Neural cell (in vitro differentiated cells): ENCODE results near the gene SRSF1. TPM values are rescaled to one million over a fixed set of nuclear protein-coding genes. Genes with fewer than 3 reads are reported as not detected.

Experiments
- H2AFZ ChIP-seq: fragments of 200-600, 300-800 bp; sonication (generic), shearing (Covaris generic); 2 replicates; pipeline ENCODE4 v1.6.0; 2014; ENCODE audit warnings: low read depth, mild to moderate bottlenecking, antibody characterized with exemption, low read length, moderate library complexity
- H3F3A ChIP-seq: fragments of 200-600 bp; shearing (Covaris generic); 2 replicates; pipeline ENCODE4 v1.6.1; 2016; ENCODE audit warnings: mild to moderate bottlenecking, moderate library complexity, mixed read lengths, antibody characterized with exemption, low read length; ENCODE audit not compliant: insufficient read depth, poor library complexity, severe bottlenecking
- H3K27ac ChIP-seq: fragments of 200-600, 300-800 bp; sonication (generic), shearing (Covaris generic); 2 replicates; pipeline ENCODE4 v1.5.1; 2014; ENCODE audit warnings: mild to moderate bottlenecking, low read length, moderate library complexity
- H3K27me3 ChIP-seq: fragments of 300-800, 200-600 bp; sonication (generic), shearing (Covaris generic); 2 replicates; pipeline ENCODE4 v1.6.0; 2014; ENCODE audit warnings: mild to moderate bottlenecking, low read depth, low read length, moderate library complexity; ENCODE audit not compliant: insufficient read depth
- H3K36me3 ChIP-seq: fragments of 300-800, 200-600 bp; sonication (generic), shearing (Covaris generic); 2 replicates; pipeline ENCODE4 v1.5.1; 2014; ENCODE audit warnings: mild to moderate bottlenecking, antibody characterized with exemption, low read length, moderate library complexity; ENCODE audit not compliant: insufficient read depth
- H3K4me2 ChIP-seq: fragments of 300-800, 200-600 bp; sonication (generic), shearing (Covaris generic); 2 replicates; pipeline ENCODE4 v1.6.0; 2014; ENCODE audit warnings: mild to moderate bottlenecking, low read length
- H3K4me3 ChIP-seq: fragments of 300-800, 200-600 bp; sonication (generic), shearing (Covaris generic); 2 replicates; pipeline ENCODE4 v1.5.1; 2014; ENCODE audit warnings: mild to moderate bottlenecking, low read length, moderate library complexity
- H3K79me2 ChIP-seq: fragments of 200-600 bp; shearing (Covaris generic); replicated peaks from 2 replicates; pipeline ENCODE4 v1.6.0; 2014; ENCODE audit warnings: mild to moderate bottlenecking, low read length, moderate library complexity; ENCODE audit not compliant: insufficient read depth
- H3K9ac ChIP-seq: fragments of 300-800, 200-600 bp; sonication (generic), shearing (Covaris generic); 2 replicates; pipeline ENCODE4 v1.6.1; 2016; ENCODE audit warnings: mild to moderate bottlenecking, low read length, mixed read lengths
- H3K9me2 ChIP-seq: fragments of 200-600 bp; shearing (Covaris generic); 2 replicates; pipeline ENCODE4 v1.6.1; 2016; ENCODE audit warnings: mild to moderate bottlenecking, low read length, mixed read lengths; ENCODE audit not compliant: insufficient read depth
- H3K9me3 ChIP-seq: fragments of 200-600, 300-800 bp; sonication (generic), shearing (Covaris generic); 2 replicates; pipeline ENCODE4 v1.6.1; 2016; ENCODE audit warnings: mild to moderate bottlenecking, mixed run types, low read length, moderate library complexity, mixed read lengths
- H4K20me1 ChIP-seq: fragments of 200-600 bp; shearing (Covaris generic); 2 replicates; pipeline ENCODE4 v1.6.1; 2016; ENCODE audit warnings: mild to moderate bottlenecking, mixed run types; ENCODE audit not compliant: insufficient read depth
- EP300 ChIP-seq: fragments of 450-650 bp; conservative IDR thresholded peaks from 2 replicates; pipeline ENCODE4 v1.6.1; 2014; ENCODE audit warnings: antibody characterized with exemption, mild to moderate bottlenecking, moderate library complexity; ENCODE audit not compliant: poor library complexity, severe bottlenecking
- EZH2 ChIP-seq: fragments of 200-600, 300-800 bp; shearing (Covaris generic), sonication (generic); IDR thresholded peaks from 2 replicates; pipeline ENCODE4 v1.6.1; 2014; ENCODE audit warnings: antibody characterized with exemption, low read length, borderline replicate concordance, mild to moderate bottlenecking; ENCODE audit not compliant: insufficient read depth, poor library complexity, severe bottlenecking
- MXI1 ChIP-seq: fragments of 450-650 bp; conservative IDR thresholded peaks from 2 replicates; pipeline ENCODE4 v1.6.1; 2014; ENCODE audit warnings: antibody characterized with exemption, mild to moderate bottlenecking; ENCODE audit not compliant: poor library complexity, severe bottlenecking
- POLR2AphosphoS5 ChIP-seq: IDR thresholded peaks from 2 replicates; pipeline ENCODE4 v1.6.1; 2012
- RAD21 ChIP-seq: fragments of 450-650 bp; conservative IDR thresholded peaks from 2 replicates; pipeline ENCODE4 v1.6.1; 2014; ENCODE audit warnings: antibody characterized with exemption, mild to moderate bottlenecking, moderate library complexity
- REST ChIP-seq: IDR thresholded peaks from 2 replicates; pipeline ENCODE4 v1.6.1; 2012; ENCODE audit warnings: borderline replicate concordance
- SMC3 ChIP-seq: fragments of 450-650 bp; conservative IDR thresholded peaks from 2 replicates; pipeline ENCODE4 v1.6.1; 2014; ENCODE audit warnings: antibody characterized with exemption, mild to moderate bottlenecking, moderate library complexity; ENCODE audit not compliant: poor library complexity
- TAF1 ChIP-seq: IDR thresholded peaks from 2 replicates; pipeline ENCODE4 v1.6.1; 2012; ENCODE audit warnings: low read depth
- polyA plus RNA-seq: library from polyadenylated mRNA; depleted of rRNA; stranded (reverse); fragments of >200 nt; gene quantifications from 2 replicates; pipeline ENCODE4 v1.2.3, GENCODE V29; 2014
- TF ChIP-seq, protein P1 (sequence below): fragments of 450-650 bp; IDR thresholded peaks from 2 replicates; pipeline ENCODE4 v1.5.1; 2014; ENCODE audit warnings: antibody characterized with exemption, mild to moderate bottlenecking, moderate library complexity; ENCODE audit not compliant: poor library complexity, severe bottlenecking

SRSF1 gene
- polyA plus RNA-seq, 1 donor from 2014 or later = 380 TPM

- H3K9me2 ChIP-seq = no peaks in the 10 kb centered on the region
- no peak overlapping the region for H2AFZ ChIP-seq
- no peaks in the 10 kb centered on the region for H3K27me3 ChIP-seq
- no peaks in the 10 kb centered on the region for H3K9me3 ChIP-seq
- no peak overlapping the region for H3K4me2 ChIP-seq
- no peak overlapping the region for H3K4me3 ChIP-seq
- TF ChIP-seq SMC3 (no peak), EZH2 (no peak), RAD21 (no peak), EP300 (no peak), REST (no peak), MXI1 (no peak), TAF1 (no peak), POLR2AphosphoS5 (no peak)
- TF ChIP-seq, protein P1, sequence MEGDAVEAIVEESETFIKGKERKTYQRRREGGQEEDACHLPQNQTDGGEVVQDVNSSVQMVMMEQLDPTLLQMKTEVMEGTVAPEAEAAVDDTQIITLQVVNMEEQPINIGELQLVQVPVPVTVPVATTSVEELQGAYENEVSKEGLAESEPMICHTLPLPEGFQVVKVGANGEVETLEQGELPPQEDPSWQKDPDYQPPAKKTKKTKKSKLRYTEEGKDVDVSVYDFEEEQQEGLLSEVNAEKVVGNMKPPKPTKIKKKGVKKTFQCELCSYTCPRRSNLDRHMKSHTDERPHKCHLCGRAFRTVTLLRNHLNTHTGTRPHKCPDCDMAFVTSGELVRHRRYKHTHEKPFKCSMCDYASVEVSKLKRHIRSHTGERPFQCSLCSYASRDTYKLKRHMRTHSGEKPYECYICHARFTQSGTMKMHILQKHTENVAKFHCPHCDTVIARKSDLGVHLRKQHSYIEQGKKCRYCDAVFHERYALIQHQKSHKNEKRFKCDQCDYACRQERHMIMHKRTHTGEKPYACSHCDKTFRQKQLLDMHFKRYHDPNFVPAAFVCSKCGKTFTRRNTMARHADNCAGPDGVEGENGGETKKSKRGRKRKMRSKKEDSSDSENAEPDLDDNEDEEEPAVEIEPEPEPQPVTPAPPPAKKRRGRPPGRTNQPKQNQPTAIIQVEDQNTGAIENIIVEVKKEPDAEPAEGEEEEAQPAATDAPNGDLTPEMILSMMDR = no peak
- H3K27ac ChIP-seq = no peak overlapping the region
- H3F3A ChIP-seq = peaks cover 11% of the 10 kb centered on the region
- peaks cover 6% of the 10 kb centered on the region for H3K36me3 ChIP-seq
- H3K9ac ChIP-seq = no peak overlapping the region
- H3K79me2 ChIP-seq = peaks cover 47% of the 10 kb centered on the region
- H4K20me1 ChIP-seq = peaks cover 6% of the 10 kb centered on the region
Observed at GRCh38 chr17:58002973-58003372, 4.1 kb downstream of the SRSF1 start.

- H3K36me3 ChIP-seq = peaks cover 6% of the 10 kb centered on the region
- no peaks in the 10 kb centered on the region for H3K27me3 ChIP-seq
- peaks cover 47% of the 10 kb centered on the region for H3K79me2 ChIP-seq
- H3K9me2 ChIP-seq = no peaks in the 10 kb centered on the region
- H3K27ac ChIP-seq = no peak overlapping the region
- peaks cover 6% of the 10 kb centered on the region for H4K20me1 ChIP-seq
- TF ChIP-seq RAD21 (no peak), POLR2AphosphoS5 (no peak), EZH2 (no peak), TAF1 (no peak), SMC3 (no peak), REST (no peak), EP300 (no peak), MXI1 (no peak)
- TF ChIP-seq, protein P1 = no peak
- H2AFZ ChIP-seq = no peak overlapping the region
- no peak overlapping the region for H3K9ac ChIP-seq
- no peaks in the 10 kb centered on the region for H3K9me3 ChIP-seq
- H3K4me2 ChIP-seq = no peak overlapping the region
- H3F3A ChIP-seq = peaks cover 8% of the 10 kb centered on the region
- H3K4me3 ChIP-seq = no peak overlapping the region
Observed at GRCh38 chr17:58002154-58002948, 4.7 kb downstream of the SRSF1 start.
